Natural killer cell (primary cell): ENCODE measurements around the gene USP44. TPM values are rescaled to one million over a fixed set of nuclear protein-coding genes. Genes with fewer than 3 reads are reported as not detected.

Experiments used
- ATAC-seq, 3 donors: fragments of 150-1000 bp in 2 of 3; fragments of 200-7000 bp in 1 of 3; cut with Tn5 transposase; 1 replicate in 1 of 3; 2 replicates in 2 of 3; pipeline ENCODE4 v1.10.0; 2021; ENCODE audit warnings: mild to moderate bottlenecking in 2 of 3, moderate library complexity in 2 of 3
- DNase-seq, 2 donors: peaks; one replicate each; pipeline versions ENCODE4 v3.0.0 to v3.0.0-alpha.2; 2013 to 2021; ENCODE audit warnings: mixed read lengths in 1 of 2
- H3K27ac ChIP-seq: one replicate; pipeline ENCODE4 v1.5.1; 2013; ENCODE audit warnings: mild to moderate bottlenecking, low read length
- H3K27me3 ChIP-seq: one replicate; pipeline ENCODE4 v1.6.1; 2013; ENCODE audit warnings: low read length; ENCODE audit not compliant: control insufficient read depth, insufficient read depth
- H3K36me3 ChIP-seq: one replicate; pipeline ENCODE4 v1.6.1; 2013; ENCODE audit warnings: low read length; ENCODE audit not compliant: control insufficient read depth, insufficient read depth
- H3K4me1 ChIP-seq: one replicate; pipeline ENCODE4 v1.6.1; 2013; ENCODE audit warnings: low read length; ENCODE audit not compliant: control insufficient read depth, insufficient read depth
- H3K4me3 ChIP-seq: one replicate; pipeline ENCODE4 v1.5.1; 2013; ENCODE audit warnings: low read length
- H3K9me3 ChIP-seq: one replicate; pipeline ENCODE4 v1.6.1; 2013; ENCODE audit warnings: low read length; ENCODE audit not compliant: control insufficient read depth, insufficient read depth
- H3K27ac Mint-ChIP-seq, 2 donors: one replicate each; pipeline ENCODE4 v1.8.0; 2022; ENCODE audit warnings: mild to moderate bottlenecking in 2 of 2, mixed read lengths in 2 of 2, moderate library complexity in 1 of 2
- H3K27me3 Mint-ChIP-seq, 2 donors: one replicate each; pipeline ENCODE4 v1.8.0; 2022; ENCODE audit warnings: low read depth in 2 of 2, mixed read lengths in 2 of 2
- H3K36me3 Mint-ChIP-seq: one replicate; pipeline ENCODE4 v1.8.0; 2022; ENCODE audit warnings: mixed read lengths
- H3K4me1 Mint-ChIP-seq, 2 donors: one replicate each; pipeline ENCODE4 v1.8.0; 2022; ENCODE audit warnings: mixed read lengths in 2 of 2
- H3K4me3 Mint-ChIP-seq: one replicate; pipeline ENCODE4 v1.8.0; 2022; ENCODE audit warnings: mild to moderate bottlenecking, moderate library complexity, mixed read lengths
- H3K9me3 Mint-ChIP-seq, 2 donors: one replicate each; pipeline ENCODE4 v1.8.0; 2022; ENCODE audit warnings: mixed read lengths in 2 of 2
- CTCF ChIP-seq: fragments of 200-600 bp; IDR thresholded peaks from one replicate; pipeline ENCODE4 v1.8.0; 2022; ENCODE audit warnings: antibody characterized with exemption
- WGBS: methylation state at CpG from one replicate; pipeline ENCODE4 v1.1.7; 2013; ENCODE audit warnings: missing lambda C conversion rate; ENCODE audit not compliant: insufficient coverage; 5-methylcytosine and 5-hydroxymethylcytosine counted together
- intact Hi-C: fragments of 100-400 bp; cut with micrococcal nuclease; formaldehyde crosslinking; loops from one replicate; pipeline ENCODE4 v1.14.2; 2022
- total RNA-seq, 4 donors: library from RNA; stranded (reverse); fragments of 120-200 nt in 1 of 4; gene quantifications; one replicate each; pipeline versions ENCODE4 v1.2.3 to v1.2.4, GENCODE V29; 2013 to 2022

The USP44 gene
- total RNA-seq, 3 donors from 2014 or later (not counting 1 experiment from before 2014, with no cell fraction given), result 0.09 to 1.8 (median 0.63) TPM

- no peaks in the 10 kb centered on the region for H3K27me3 ChIP-seq
- peaks cover 35 to 53% of the 10 kb centered on the region in 2 donors for H3K4me1 Mint-ChIP-seq
- under 1% methylated on average over 49 of the region's 49 CpGs for WGBS
- intact Hi-C loops, result no loop called here
- H3K4me3 ChIP-seq, result peak within 1 kb of the TSS; percentile 72
- no peaks in the 10 kb centered on the region for H3K9me3 ChIP-seq
- H3K27ac ChIP-seq, result peak within 1 kb of the TSS; percentile 63
- ATAC-seq, result peak; percentile 97 to 98 (median 97)
- peak within 1 kb of the TSS; percentile 100 for H3K4me3 Mint-ChIP-seq
- no peak for TF ChIP-seq CTCF
- H3K4me1 ChIP-seq, result peaks cover 11% of the 10 kb centered on the region
- H3K27me3 Mint-ChIP-seq, result peaks cover 2 to 7% of the 10 kb centered on the region in 2 donors
- DNase-seq, result peak; percentile 72 to 94
- no peaks in the 10 kb centered on the region for H3K36me3 Mint-ChIP-seq
- H3K9me3 Mint-ChIP-seq, result no peaks in the 10 kb centered on the region
- peaks cover 11% of the 10 kb centered on the region for H3K36me3 ChIP-seq
- peak within 1 kb of the TSS; percentile 93 to 95 for H3K27ac Mint-ChIP-seq
These were observed 77.2 kb downstream of the USP44 start, which contains the start of gene METAP2 for GRCh38 chr12:95473884-95474659. Gene METAP2, plus strand, starts transcription at chr12:95474152. Its CDS starts 28 bp downstream, at chr12:95474180.

GRCh38 chr12:95473231-95473883 is 77.9 kb downstream of the USP44 start:
- no peak for TF ChIP-seq CTCF
- Mint-ChIP-seq H3K36me3 (no peaks in the 10 kb centered on the region), H3K9me3 (no peaks in the 10 kb centered on the region), H3K4me3 (peak overlapping the region; percentile 100), H3K4me1 (peaks cover 28 to 46% of the 10 kb centered on the region in 2 donors), H3K27ac (peak overlapping the region; percentile 93 to 95), H3K27me3 (peaks cover 2 to 7% of the 10 kb centered on the region in 2 donors)
- intact Hi-C loops, result no loop called here
- ATAC-seq (peak; percentile 32 to 59 (median 37)), DNase-seq (peak in 1 of 2 donors; percentile 70)
- no peaks in the 10 kb centered on the region for H3K27me3 ChIP-seq
- WGBS, result 0% methylated on average over 19 of the region's 23 CpGs
- no peaks in the 10 kb centered on the region for H3K9me3 ChIP-seq
- H3K4me1 ChIP-seq, result peaks cover 11% of the 10 kb centered on the region
- peak overlapping the region; percentile 72 for H3K4me3 ChIP-seq
- H3K27ac ChIP-seq, result peak overlapping the region; percentile 63
- H3K36me3 ChIP-seq, result peaks cover 7% of the 10 kb centered on the region

- WGBS, result 96% methylated on average over 1 of the region's 1 CpG
- peaks cover 11% of the 10 kb centered on the region for H3K4me1 ChIP-seq
- H3K27ac ChIP-seq, result no peak overlapping the region
- no peaks in the 10 kb centered on the region for H3K36me3 Mint-ChIP-seq
- H3K9me3 ChIP-seq, result no peaks in the 10 kb centered on the region
- H3K36me3 ChIP-seq, result no peaks in the 10 kb centered on the region
- intact Hi-C loops, result no loop called here
- peaks cover 5 to 7% of the 10 kb centered on the region in 2 donors for H3K27me3 Mint-ChIP-seq
- H3K9me3 Mint-ChIP-seq, result no peaks in the 10 kb centered on the region
- no peak for ATAC-seq
- no peak for DNase-seq
- peaks cover 20 to 25% of the 10 kb centered on the region in 2 donors for H3K4me1 Mint-ChIP-seq
- H3K4me3 ChIP-seq, result no peak overlapping the region
- no peaks in the 10 kb centered on the region for H3K27me3 ChIP-seq
- H3K27ac Mint-ChIP-seq, result no peak overlapping the region
- H3K4me3 Mint-ChIP-seq, result no peak overlapping the region
- no peak for TF ChIP-seq CTCF
These were observed 81.0 kb downstream of the USP44 start for GRCh38 chr12:95470300-95470699.

Other genes starting within 250 kb of the USP44 start
- 10 to 100 TPM; 45.6 to 56.1 (median 45.8) TPM for gene METAP2, start 77.3 kb downstream of the USP44 start, total RNA-seq
- gene NTN4, start 239.3 kb upstream of the USP44 start, total RNA-seq, result under 1 TPM in 1 of 3 donors, not detected in 2; 0.18 TPM